ENCODE results near the gene AREL1. TPM values are rescaled to one million over a fixed set of nuclear protein-coding genes. Genes with fewer than 3 reads are reported as not detected.

AREL1 gene
- polyA plus RNA-seq, 1 donor (not counting 4 experiments of a cell fraction or from before 2014, with no cell fraction given) = 31.2 TPM

GRCh38 chr14:74685921-74686678, 26.8 kb downstream of the AREL1 start:
- H3K36me3 ChIP-seq (ENCODE audit: control insufficient read depth in 2 of 2, extremely low read depth in 1 of 2, insufficient read depth in 2 of 2, low read length in 2 of 2) = peaks cover 16 to 36% of the 10 kb centered on the region in 2 experiments
- H3K9me1 ChIP-seq (ENCODE audit: control insufficient read depth, extremely low read depth, insufficient read depth, low read length) = no peaks in the 10 kb centered on the region
- no peak for FAIRE-seq
- no peaks in the 10 kb centered on the region for H3K79me2 ChIP-seq (ENCODE audit: control insufficient read depth, insufficient read depth, low read length)
- H3K9me3 ChIP-seq (ENCODE audit: control insufficient read depth, low read depth, low read length) = no peaks in the 10 kb centered on the region
- dilution Hi-C loops (cut with MboI; ENCODE audit: extremely low pct_ligation_motif_present, low sequenced_read_pairs) = no loop called here
- no peaks in the 10 kb centered on the region for H4K20me1 ChIP-seq (ENCODE audit: control insufficient read depth, extremely low read depth, insufficient read depth, low read length)
- no peak overlapping the region for H3K4me3 ChIP-seq (ENCODE audit: control insufficient read depth in 2 of 3, extremely low read depth in 1 of 3, insufficient read depth in 2 of 3, low read depth in 1 of 3, low read length in 3 of 3)
- H3K27ac ChIP-seq (ENCODE audit: control insufficient read depth, insufficient read depth, low read length) = no peak overlapping the region
- H3K4me1 ChIP-seq (ENCODE audit: control insufficient read depth, extremely low read depth, insufficient read depth, low read length) = no peaks in the 10 kb centered on the region
- no peak overlapping the region for H3K4me2 ChIP-seq (ENCODE audit: control insufficient read depth, extremely low read depth, insufficient read depth, low read depth, low read length)
- no peaks in the 10 kb centered on the region for H3K27me3 ChIP-seq (ENCODE audit: control insufficient read depth, extremely low read depth, insufficient read depth, low read length)
- H2AFZ ChIP-seq (ENCODE audit: control insufficient read depth, low read length) = no peak overlapping the region
- no peak for TF ChIP-seq CTCF (optimal IDR thresholded peaks at IDR 0.05 in 1 of 3, IDR thresholded peaks at IDR 0.05 in 1 of 3, conservative IDR thresholded peaks at IDR 0.05 in 1 of 3; ENCODE audit: extremely low read depth in 1 of 3, insufficient read depth in 2 of 3, low read length in 3 of 3)
- no peak for TF ChIP-seq EZH2 (IDR thresholded peaks at IDR 0.05; ENCODE audit: low read length)
- DNase-seq (ENCODE audit: low read depth, low spot score) = no peak
- no peak overlapping the region for H3K9ac ChIP-seq (ENCODE audit: control insufficient read depth, extremely low read depth, insufficient read depth, low read length)

GRCh38 chr14:74685056-74685455, 27.8 kb downstream of the AREL1 start:
- Histone ChIP-seq H3K9me1 (ENCODE audit: control insufficient read depth, extremely low read depth, insufficient read depth, low read length) (no peaks in the 10 kb centered on the region), H3K4me3 (ENCODE audit: control insufficient read depth in 2 of 3, extremely low read depth in 1 of 3, insufficient read depth in 2 of 3, low read depth in 1 of 3, low read length in 3 of 3) (no peak overlapping the region), H3K36me3 (ENCODE audit: control insufficient read depth in 2 of 2, extremely low read depth in 1 of 2, insufficient read depth in 2 of 2, low read length in 2 of 2) (peaks cover 15 to 30% of the 10 kb centered on the region in 2 experiments), H2AFZ (ENCODE audit: control insufficient read depth, low read length) (no peak overlapping the region), H4K20me1 (ENCODE audit: control insufficient read depth, extremely low read depth, insufficient read depth, low read length) (no peaks in the 10 kb centered on the region), H3K27me3 (ENCODE audit: control insufficient read depth, extremely low read depth, insufficient read depth, low read length) (no peaks in the 10 kb centered on the region), H3K9me3 (ENCODE audit: control insufficient read depth, low read depth, low read length) (no peaks in the 10 kb centered on the region), H3K4me2 (ENCODE audit: control insufficient read depth, extremely low read depth, insufficient read depth, low read depth, low read length) (no peak overlapping the region), H3K4me1 (ENCODE audit: control insufficient read depth, extremely low read depth, insufficient read depth, low read length) (no peaks in the 10 kb centered on the region), H3K27ac (ENCODE audit: control insufficient read depth, insufficient read depth, low read length) (no peak overlapping the region), H3K9ac (ENCODE audit: control insufficient read depth, extremely low read depth, insufficient read depth, low read length) (no peak overlapping the region), H3K79me2 (ENCODE audit: control insufficient read depth, insufficient read depth, low read length) (no peaks in the 10 kb centered on the region)
- no peak for DNase-seq (ENCODE audit: low read depth, low spot score)
- no peak for FAIRE-seq
- dilution Hi-C loops (cut with MboI; ENCODE audit: extremely low pct_ligation_motif_present, low sequenced_read_pairs) = no loop called here
- no peak for TF ChIP-seq EZH2 (IDR thresholded peaks at IDR 0.05; ENCODE audit: low read length)
- no peak for TF ChIP-seq CTCF (optimal IDR thresholded peaks at IDR 0.05 in 1 of 3, IDR thresholded peaks at IDR 0.05 in 1 of 3, conservative IDR thresholded peaks at IDR 0.05 in 1 of 3; ENCODE audit: extremely low read depth in 1 of 3, insufficient read depth in 2 of 3, low read length in 3 of 3)

Measured in keratinocyte (primary cell).